Measurements from ENCODE around the gene MTA2.
"Not testable (repeated sequence)": the region's sequence is repeated elsewhere in the genome, so short reads cannot be mapped to it uniquely, and the experiment has no call there.

DNA sequence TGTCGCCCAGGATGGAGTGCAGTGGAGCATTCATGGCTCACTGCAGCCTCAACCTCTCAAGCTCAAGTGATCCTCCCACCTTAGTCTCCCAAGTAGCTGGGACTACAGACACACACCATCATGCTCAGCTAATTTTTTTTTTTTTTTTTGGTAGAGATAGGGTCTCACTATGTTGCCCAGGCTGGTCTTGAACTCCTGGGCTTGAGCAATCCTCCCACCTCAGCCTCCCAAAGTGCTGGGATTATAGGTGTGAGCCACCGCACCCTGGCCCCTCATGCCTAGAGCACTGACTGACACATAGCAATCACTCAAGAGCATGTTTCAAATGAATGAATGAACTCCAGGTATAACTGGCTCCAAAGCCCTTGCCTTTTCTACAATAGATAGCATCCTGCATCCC is 51.2 kb downstream of the MTA2 start:
- not testable (repeated sequence) for TF ChIP-seq CTCF, POLR2A (IDR thresholded peaks at IDR 0.05)

All from uterus (tissue), 2 donors.